Heart left ventricle (tissue), 13 donors: ENCODE results near the gene SLC4A7.

Experiments used
- CTCF ChIP-seq, 12 donors: fragments of 200-600 bp; sonication (generic) in 4 of 12; IDR thresholded peaks; one replicate each; pipeline versions ENCODE4 v1.5.0 to v1.8.0; 2018 to 2022; ENCODE audit warnings: antibody characterized with exemption in 12 of 12, mild to moderate bottlenecking in 5 of 12
- POLR2A ChIP-seq, 2 donors: fragments of 450-650 bp; IDR thresholded peaks; one replicate each; pipeline ENCODE4 v1.6.1; 2017; ENCODE audit warnings: antibody characterized with exemption in 2 of 2, mild to moderate bottlenecking in 2 of 2, moderate library complexity in 2 of 2
- donor health status: ischemic (EF 13 %, LVEDD 7.1; RV severe dilation, severe dysfunction).
- donor health status: DM: no; HTN: yes; CAD: no.
- donor health status: DM: no; HTN: no; CAD: no.
- donor health status: ischemic (EF 25% LVEDD 6.9; RV normal size, moderate dysfunction).
- donor health status: ischemic (EF 25% LVEDD 5.7; RV mildly dilated, moderate dysfunction).
- donor health status: ischemic (EF 35%, LVEDD 5.7; RV mildly dilated, moderate dysfunction).
- donor health status: nonischemic (EF 11% LVEDD 7.7; RV severe dilation, severe dysfunction).
- donor health status: DM: yes; HTN: yes; CAD: no.
- donor health status: PGD.
- donor health status: ischemic (EF 29% LVEDD 5.4; RV normal size, mild dysfunction).
- donor health status: nonischemic (EF 23%, LVEDD 6.1; RV moderate dilation, normal function).

GRCh38 chr3:27376109-27376772 lies 107.9 kb downstream of the SLC4A7 start:
- TF ChIP-seq POLR2A (IDR thresholded peaks at IDR 0.05) (no peak), CTCF (IDR thresholded peaks at IDR 0.05) (no peak)
